Measurements from ENCODE around the gene TOMM40. TPM values are rescaled to one million over a fixed set of nuclear protein-coding genes. Genes with fewer than 3 reads are reported as not detected.

Gene TOMM40
- total RNA-seq, 1 experiment from 2014 or later: 83.6 TPM

- peaks cover 23% of the 10 kb centered on the region for H3K36me3 ChIP-seq (ENCODE audit: low read depth)
- H2AFZ ChIP-seq: no peak overlapping the region
- no peaks in the 10 kb centered on the region for H3K9me2 ChIP-seq (ENCODE audit: insufficient read depth)
- ChIA-PET POLR2A (ENCODE audit: unreplicated experiment) (no interaction called here), CTCF (no interaction called here)
- BruUV-seq (replicated peaks): no TSS peak
- DNase-seq: no peak
- H3K9me3 ChIP-seq (ENCODE audit: insufficient read depth, low read depth): no peaks in the 10 kb centered on the region
- peaks cover 4% of the 10 kb centered on the region; the same call in 1 of the 2 replicates for H4K20me1 ChIP-seq (ENCODE audit: insufficient read depth)
- TF ChIP-seq CTCF (conservative IDR thresholded peaks at IDR 0.05) (no peak), EZH2 (IDR thresholded peaks at IDR 0.05; ENCODE audit: low read depth) (no peak)
- peak overlapping the region; percentile 95 for H3K27ac ChIP-seq
- intact Hi-C loops (cut with micrococcal nuclease; ENCODE audit: unreplicated experiment): loop anchor here (1.0 kb wide), 1 partner anchor 14 kb away; the partner anchor contains the start of gene TOMM40
- H3K79me2 ChIP-seq (ENCODE audit: low read depth): no peaks in the 10 kb centered on the region
- H3K4me3 ChIP-seq: no peak overlapping the region
- peaks cover 44% of the 10 kb centered on the region for H3F3A ChIP-seq (ENCODE audit: insufficient read depth, low read depth)
- peaks cover 46% of the 10 kb centered on the region for H3K4me1 ChIP-seq (replicated peaks; ENCODE audit: insufficient read depth)
- no peaks in the 10 kb centered on the region for H3K27me3 ChIP-seq (ENCODE audit: insufficient read depth, low read depth)
- peak overlapping the region; percentile 67; the same call in 1 of the 2 replicates for H3K4me2 ChIP-seq
Measured at GRCh38 chr19:44876930-44877535, 14.0 kb upstream of the TOMM40 start.

GRCh38 chr19:44878120-44878865 lies 12.8 kb upstream of the TOMM40 start:
- no peaks in the 10 kb centered on the region for H3K27me3 ChIP-seq (ENCODE audit: insufficient read depth, low read depth)
- H3K4me3 ChIP-seq: no peak overlapping the region
- H3K79me2 ChIP-seq (ENCODE audit: low read depth): no peaks in the 10 kb centered on the region
- H4K20me1 ChIP-seq (ENCODE audit: insufficient read depth): no peaks in the 10 kb centered on the region
- peaks cover 46% of the 10 kb centered on the region for H3K4me1 ChIP-seq (replicated peaks; ENCODE audit: insufficient read depth)
- no TSS peak for BruUV-seq (replicated peaks)
- H3K9me3 ChIP-seq (ENCODE audit: insufficient read depth, low read depth): no peaks in the 10 kb centered on the region
- no peak overlapping the region for H2AFZ ChIP-seq
- no peak for TF ChIP-seq EZH2 (IDR thresholded peaks at IDR 0.05; ENCODE audit: low read depth)
- TF ChIP-seq CTCF (conservative IDR thresholded peaks at IDR 0.05): no peak
- H3K9me2 ChIP-seq (ENCODE audit: insufficient read depth): no peaks in the 10 kb centered on the region
- peaks cover 15% of the 10 kb centered on the region; the same call in 1 of the 2 replicates for H3K36me3 ChIP-seq (ENCODE audit: low read depth)
- peak; percentile 49 to 51 for DNase-seq
- ChIA-PET CTCF (interaction anchor here (0.7 kb wide), 1 partner anchor 79 kb away, joined by 3 read pairs; no protein-coding TSS in a partner anchor), POLR2A (ENCODE audit: unreplicated experiment) (interaction anchor here (0.6 kb wide), 1 partner anchor 630 kb away, joined by 3 read pairs; no protein-coding TSS in a partner anchor)
- intact Hi-C loops (cut with micrococcal nuclease; ENCODE audit: unreplicated experiment): no loop called here
- peaks cover 37% of the 10 kb centered on the region for H3F3A ChIP-seq (ENCODE audit: insufficient read depth, low read depth)
- H3K4me2 ChIP-seq: peak overlapping the region; percentile 42
- no peak overlapping the region for H3K27ac ChIP-seq

GRCh38 chr19:44879309-44880065 lies 11.6 kb upstream of the TOMM40 start:
- DNase-seq: no peak
- Histone ChIP-seq H2AFZ (no peak overlapping the region), H3K4me3 (no peak overlapping the region), H3K4me1 (replicated peaks; ENCODE audit: insufficient read depth) (peaks cover 42% of the 10 kb centered on the region), H3K9me3 (ENCODE audit: insufficient read depth, low read depth) (no peaks in the 10 kb centered on the region), H3K79me2 (ENCODE audit: low read depth) (no peaks in the 10 kb centered on the region), H3K36me3 (ENCODE audit: low read depth) (peaks cover 7% of the 10 kb centered on the region), H3F3A (ENCODE audit: insufficient read depth, low read depth) (peaks cover 26% of the 10 kb centered on the region), H4K20me1 (ENCODE audit: insufficient read depth) (no peaks in the 10 kb centered on the region), H3K4me2 (no peak overlapping the region; the same call in 1 of the 2 replicates), H3K27me3 (ENCODE audit: insufficient read depth, low read depth) (no peaks in the 10 kb centered on the region), H3K27ac (no peak overlapping the region), H3K9me2 (ENCODE audit: insufficient read depth) (no peaks in the 10 kb centered on the region)
- TF ChIP-seq CTCF (conservative IDR thresholded peaks at IDR 0.05) (no peak), EZH2 (IDR thresholded peaks at IDR 0.05; ENCODE audit: low read depth) (no peak)
- intact Hi-C loops (cut with micrococcal nuclease; ENCODE audit: unreplicated experiment): no loop called here
- ChIA-PET POLR2A (ENCODE audit: unreplicated experiment) (interaction anchor here (0.6 to 0.7 kb wide), 3 partner anchors 10 to 629 kb away, joined by 3 to 5 read pairs (median 3); no protein-coding TSS in a partner anchor), CTCF (interaction anchor here (0.7 kb wide), 2 partner anchors 22 to 32 kb away, joined by 3 to 6 read pairs; no protein-coding TSS in a partner anchor)
- BruUV-seq (replicated peaks): no TSS peak

Measured in PC-9 (cell line).